CD8-positive, alpha-beta memory T cell (primary cell): ENCODE measurements around the gene MCF2L. TPM values are rescaled to one million over a fixed set of nuclear protein-coding genes. Genes with fewer than 3 reads are reported as not detected.

Source experiments
- CTCF ChIA-PET: fragments of 350-600 bp; sonication (Branson Sonifier 250); formaldehyde crosslinking; loops from one replicate; lab custom pipeline; 2021; ENCODE audit warnings: antibody characterized with exemption; lab: Charles Lee
- POLR2A ChIA-PET: fragments of 350-600 bp; sonication (Branson Sonifier 250); formaldehyde crosslinking; loops from one replicate; lab custom pipeline; 2021; ENCODE audit warnings: antibody characterized with exemption; lab: Charles Lee
- DNase-seq, 5 donors: peaks; one replicate each; pipeline versions ENCODE4 v3.0.0 to v3.0.0-alpha.2; 2020 to 2022; ENCODE audit warnings: mixed read lengths in 1 of 5
- H3K27ac ChIP-seq: one replicate; pipeline ENCODE4 v1.7.0; 2013; ENCODE audit warnings: low read depth, mild to moderate bottlenecking, low read length, moderate library complexity
- H3K27me3 ChIP-seq: 2 replicates; pipeline ENCODE4 v1.7.0; 2013; ENCODE audit warnings: low read length, mild to moderate bottlenecking; ENCODE audit not compliant: insufficient read depth, poor library complexity, severe bottlenecking
- H3K36me3 ChIP-seq: 2 replicates; pipeline ENCODE4 v1.7.0; 2013; ENCODE audit warnings: mild to moderate bottlenecking, low read length, moderate library complexity; ENCODE audit not compliant: insufficient read depth
- H3K4me1 ChIP-seq: 2 replicates; pipeline ENCODE4 v1.7.0; 2013; ENCODE audit warnings: mild to moderate bottlenecking, low read length, moderate library complexity; ENCODE audit not compliant: insufficient read depth
- H3K4me3 ChIP-seq: 2 replicates; pipeline ENCODE4 v1.7.0; 2013; ENCODE audit warnings: mild to moderate bottlenecking, low read length
- H3K9me3 ChIP-seq: 2 replicates; pipeline ENCODE4 v1.7.0; 2013; ENCODE audit warnings: mild to moderate bottlenecking, low read length
- H3K27ac Mint-ChIP-seq, 8 donors: one replicate each; pipeline ENCODE4 v1.8.0; 2020 to 2021; ENCODE audit warnings: mixed read lengths in 8 of 8, mild to moderate bottlenecking in 6 of 8, inconsistent platforms in 3 of 8, moderate library complexity in 3 of 8
- H3K27me3 Mint-ChIP-seq, 2 donors: one replicate each; pipeline ENCODE4 v1.8.0; 2020 to 2021; ENCODE audit warnings: mixed read lengths in 2 of 2, mild to moderate bottlenecking in 1 of 2, moderate library complexity in 1 of 2
- H3K36me3 Mint-ChIP-seq, 3 donors: one replicate each; pipeline ENCODE4 v1.8.0; 2020 to 2021; ENCODE audit warnings: mixed read lengths in 3 of 3, inconsistent platforms in 1 of 3, mild to moderate bottlenecking in 1 of 3
- H3K4me1 Mint-ChIP-seq, 3 donors: one replicate each; pipeline ENCODE4 v1.8.0; 2020 to 2021; ENCODE audit warnings: mixed read lengths in 3 of 3, inconsistent platforms in 1 of 3, mild to moderate bottlenecking in 1 of 3
- H3K4me3 Mint-ChIP-seq, 7 donors: one replicate each; pipeline ENCODE4 v1.8.0; 2020 to 2021; ENCODE audit warnings: mixed read lengths in 7 of 7, mild to moderate bottlenecking in 6 of 7, moderate library complexity in 4 of 7, inconsistent platforms in 2 of 7
- H3K9me3 Mint-ChIP-seq, 5 donors: one replicate each; pipeline ENCODE4 v1.8.0; 2020 to 2022; ENCODE audit warnings: mixed read lengths in 5 of 5, mild to moderate bottlenecking in 3 of 5, moderate library complexity in 2 of 5, inconsistent platforms in 1 of 5
- polyA plus RNA-seq: library from polyadenylated mRNA; unstranded; fragments of 300-500 nt; fragmentation: Illumina TruSeq; gene quantifications from one replicate; pipeline ENCODE4 v1.2.3, GENCODE V29; 2021
- total RNA-seq, 2 experiments: library from RNA; stranded (reverse); gene quantifications; one replicate each; pipeline ENCODE4 v1.2.3, GENCODE V29; 2021

MCF2L gene
- total and polyA plus RNA-seq, 3 experiments from 2014 or later, result 2.5 to 9.6 (median 9.1) TPM

DNA sequence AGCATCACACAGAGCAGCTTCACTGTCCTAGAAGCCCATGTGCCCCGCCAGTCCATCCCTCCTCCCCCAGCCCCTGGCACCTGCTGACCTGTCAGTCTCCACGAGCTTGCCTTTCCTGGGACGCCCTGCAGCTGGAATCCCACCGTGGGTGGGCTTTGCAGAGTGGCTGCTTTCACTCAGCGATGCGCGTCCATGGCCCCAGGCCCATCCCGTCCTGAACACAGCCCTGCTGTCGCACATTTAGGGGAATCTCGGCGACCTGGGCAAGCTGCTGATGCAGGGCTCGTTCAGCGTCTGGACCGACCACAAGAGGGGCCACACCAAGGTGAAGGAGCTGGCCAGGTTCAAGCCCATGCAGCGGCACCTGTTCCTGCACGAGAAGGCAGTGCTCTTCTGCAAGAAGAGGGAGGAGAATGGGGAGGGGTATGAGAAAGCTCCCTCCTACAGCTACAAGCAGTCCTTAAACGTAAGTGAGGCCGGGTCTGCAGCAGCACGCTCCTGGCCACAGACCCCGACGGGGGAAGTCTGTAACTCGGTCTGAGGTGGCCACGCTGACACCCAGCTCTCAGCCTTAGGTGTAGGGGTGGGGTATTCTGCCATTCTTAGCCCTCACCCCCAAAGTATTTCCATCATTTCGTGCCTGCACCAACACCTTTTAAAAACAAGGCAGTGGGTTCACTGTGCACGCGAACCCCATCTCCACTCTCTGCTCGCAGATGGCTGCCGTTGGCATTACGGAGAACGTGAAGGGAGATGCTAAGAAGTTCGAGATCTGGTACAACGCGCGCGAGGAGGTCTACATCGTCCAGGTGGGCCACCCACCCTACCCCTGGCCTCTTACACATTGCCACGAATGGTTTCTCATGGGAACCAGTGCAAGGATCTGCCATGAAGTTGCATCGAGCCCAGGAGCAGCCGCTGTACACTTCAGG lies 118.2 kb downstream of the MCF2L start:
- peak in 1 of 5 donors; percentile 26 for DNase-seq
- no peaks in the 10 kb centered on the region for H3K4me1 Mint-ChIP-seq
- ChIA-PET CTCF (interaction anchor here (0.9 to 1.4 kb wide), 2 partner anchors 12 to 100 kb away, joined by 3 read pairs; no protein-coding TSS in a partner anchor), POLR2A (no interaction called here)
- Histone ChIP-seq H3K36me3 (no peaks in the 10 kb centered on the region), H3K9me3 (no peaks in the 10 kb centered on the region), H3K27me3 (no peaks in the 10 kb centered on the region), H3K4me1 (no peaks in the 10 kb centered on the region), H3K27ac (no peak overlapping the region), H3K4me3 (no peak overlapping the region)
- H3K27ac Mint-ChIP-seq, result peak overlapping the region in 1 of 8 donors; percentile 33
- H3K27me3 Mint-ChIP-seq, result no peaks in the 10 kb centered on the region
- no peaks in the 10 kb centered on the region for H3K9me3 Mint-ChIP-seq
- H3K36me3 Mint-ChIP-seq, result peaks cover 0 to 25% (median 4%) of the 10 kb centered on the region in 3 donors
- H3K4me3 Mint-ChIP-seq, result no peak overlapping the region

DNA sequence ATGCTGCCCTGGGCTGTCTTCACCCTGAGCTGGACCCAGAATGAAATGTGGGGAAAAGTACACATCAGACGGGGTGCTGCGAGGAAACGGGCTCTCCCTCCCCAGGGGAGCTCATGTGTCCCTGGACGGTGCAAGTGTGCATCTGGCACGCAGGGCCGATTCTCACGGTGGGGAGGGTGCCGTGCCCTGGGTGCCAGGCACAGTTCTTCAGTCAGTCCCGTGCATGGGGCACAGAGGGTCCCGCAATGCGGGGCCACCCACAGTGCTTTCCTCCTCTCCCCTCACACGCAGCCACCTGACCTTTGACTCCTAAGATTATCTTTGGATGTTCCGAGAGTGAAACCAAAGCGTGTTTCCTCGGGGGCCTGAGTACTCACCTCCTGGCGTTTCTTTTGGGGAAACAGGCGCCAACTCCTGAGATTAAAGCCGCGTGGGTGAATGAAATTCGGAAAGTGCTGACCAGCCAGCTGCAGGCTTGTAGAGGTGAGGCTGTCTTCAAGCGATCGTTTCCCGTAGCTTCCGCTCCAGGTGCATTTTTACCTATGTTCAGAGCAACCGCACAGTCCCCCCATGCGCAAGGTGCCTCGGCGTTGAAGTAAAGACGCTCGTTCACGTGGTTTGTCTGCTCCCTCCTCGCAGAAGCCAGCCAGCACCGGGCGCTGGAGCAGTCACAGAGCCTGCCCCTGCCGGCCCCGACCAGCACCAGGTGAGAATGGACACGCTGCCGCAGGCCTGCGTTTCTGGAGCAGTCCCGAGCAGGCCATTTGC lies 119.1 kb downstream of the MCF2L start:
- DNase-seq, result peak in 1 of 5 donors; percentile 16
- Mint-ChIP-seq H3K4me3 (no peak overlapping the region), H3K27me3 (no peaks in the 10 kb centered on the region), H3K9me3 (no peaks in the 10 kb centered on the region), H3K36me3 (peaks cover 0 to 25% (median 4%) of the 10 kb centered on the region in 3 donors), H3K4me1 (no peaks in the 10 kb centered on the region), H3K27ac (peak overlapping the region in 1 of 8 donors; percentile 33)
- ChIA-PET POLR2A (no interaction called here), CTCF (interaction anchor here (0.7 kb wide), 1 partner anchor 56 kb away, joined by 3 read pairs; no protein-coding TSS in a partner anchor)
- Histone ChIP-seq H3K36me3 (no peaks in the 10 kb centered on the region), H3K4me1 (no peaks in the 10 kb centered on the region), H3K27ac (no peak overlapping the region), H3K9me3 (no peaks in the 10 kb centered on the region), H3K27me3 (no peaks in the 10 kb centered on the region), H3K4me3 (no peak overlapping the region)

DNA sequence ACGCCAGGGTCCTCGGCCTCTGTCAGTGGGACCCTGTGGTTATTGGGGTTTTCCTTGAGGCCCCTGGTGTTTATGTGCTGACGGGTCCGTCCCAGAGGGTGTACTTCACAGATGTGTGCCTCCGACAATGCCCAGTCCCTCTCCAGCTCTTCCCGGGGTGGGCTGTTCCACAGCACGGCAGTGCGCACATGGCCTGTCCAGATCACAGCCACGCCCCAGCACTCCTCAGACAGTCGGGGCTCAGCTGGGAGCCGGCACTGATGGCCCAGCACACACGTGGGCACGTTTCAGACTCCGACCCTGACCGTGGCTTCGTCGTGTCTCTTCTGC lies 119.6 kb downstream of the MCF2L start:
- H3K4me1 Mint-ChIP-seq, result no peaks in the 10 kb centered on the region
- Histone ChIP-seq H3K4me1 (no peaks in the 10 kb centered on the region), H3K36me3 (no peaks in the 10 kb centered on the region), H3K9me3 (no peaks in the 10 kb centered on the region), H3K4me3 (no peak overlapping the region), H3K27me3 (no peaks in the 10 kb centered on the region), H3K27ac (no peak overlapping the region)
- H3K27ac Mint-ChIP-seq, result no peak overlapping the region
- peaks cover 0 to 25% (median 4%) of the 10 kb centered on the region in 3 donors for H3K36me3 Mint-ChIP-seq
- peak in 1 of 5 donors; percentile 22 for DNase-seq
- ChIA-PET POLR2A (no interaction called here), CTCF (interaction anchor here (0.7 kb wide), 1 partner anchor 55 kb away, joined by 3 read pairs; no protein-coding TSS in a partner anchor)
- no peaks in the 10 kb centered on the region for H3K9me3 Mint-ChIP-seq
- no peak overlapping the region for H3K4me3 Mint-ChIP-seq
- H3K27me3 Mint-ChIP-seq, result no peaks in the 10 kb centered on the region

GRCh38 chr13:113089693-113090414 lies 120.8 kb downstream of the MCF2L start:
- CTCF ChIA-PET, result no interaction called here
- POLR2A ChIA-PET, result no interaction called here
- H3K9me3 Mint-ChIP-seq, result no peaks in the 10 kb centered on the region

GRCh38 chr13:113090415-113090770 lies 121.4 kb downstream of the MCF2L start:
- H3K36me3 Mint-ChIP-seq, result peaks cover 0 to 25% (median 4%) of the 10 kb centered on the region in 3 donors
- no peaks in the 10 kb centered on the region for H3K27me3 ChIP-seq
- H3K27me3 Mint-ChIP-seq, result no peaks in the 10 kb centered on the region
- H3K4me3 ChIP-seq, result no peak overlapping the region
- POLR2A ChIA-PET, result no interaction called here
- H3K9me3 Mint-ChIP-seq, result no peaks in the 10 kb centered on the region
- CTCF ChIA-PET, result no interaction called here
- H3K4me1 Mint-ChIP-seq, result no peaks in the 10 kb centered on the region
- H3K27ac ChIP-seq, result no peak overlapping the region
- H3K4me3 Mint-ChIP-seq, result no peak overlapping the region
- H3K27ac Mint-ChIP-seq, result no peak overlapping the region
- no peak for DNase-seq
- no peaks in the 10 kb centered on the region for H3K4me1 ChIP-seq
- no peaks in the 10 kb centered on the region for H3K36me3 ChIP-seq
- no peaks in the 10 kb centered on the region for H3K9me3 ChIP-seq

More at GRCh38 chr13:113089693-113090414, 120.8 kb downstream of the MCF2L start:
- H3K4me1 ChIP-seq, result no peaks in the 10 kb centered on the region
- Mint-ChIP-seq H3K4me3 (no peak overlapping the region), H3K36me3 (peaks cover 0 to 25% (median 4%) of the 10 kb centered on the region in 3 donors), H3K27me3 (no peaks in the 10 kb centered on the region), H3K4me1 (no peaks in the 10 kb centered on the region), H3K27ac (no peak overlapping the region)
- H3K27me3 ChIP-seq, result no peaks in the 10 kb centered on the region
- DNase-seq, result peak in 1 of 5 donors; percentile 40
- no peak overlapping the region for H3K27ac ChIP-seq
- no peak overlapping the region for H3K4me3 ChIP-seq
- no peaks in the 10 kb centered on the region for H3K36me3 ChIP-seq
- no peaks in the 10 kb centered on the region for H3K9me3 ChIP-seq

GRCh38 chr13:113090806-113091205 lies 121.8 kb downstream of the MCF2L start:
- peaks cover 0 to 25% (median 4%) of the 10 kb centered on the region in 3 donors for H3K36me3 Mint-ChIP-seq
- H3K4me1 ChIP-seq, result no peaks in the 10 kb centered on the region
- H3K9me3 ChIP-seq, result no peaks in the 10 kb centered on the region
- no peaks in the 10 kb centered on the region for H3K36me3 ChIP-seq
- ChIA-PET POLR2A (no interaction called here), CTCF (no interaction called here)
- H3K4me1 Mint-ChIP-seq, result no peaks in the 10 kb centered on the region
- peak in 1 of 5 donors; percentile 1 for DNase-seq
- H3K27me3 ChIP-seq, result no peaks in the 10 kb centered on the region
- H3K27ac Mint-ChIP-seq, result no peak overlapping the region
- no peaks in the 10 kb centered on the region for H3K9me3 Mint-ChIP-seq
- H3K4me3 ChIP-seq, result no peak overlapping the region
- H3K27me3 Mint-ChIP-seq, result no peaks in the 10 kb centered on the region
- no peak overlapping the region for H3K27ac ChIP-seq
- no peak overlapping the region for H3K4me3 Mint-ChIP-seq

DNA sequence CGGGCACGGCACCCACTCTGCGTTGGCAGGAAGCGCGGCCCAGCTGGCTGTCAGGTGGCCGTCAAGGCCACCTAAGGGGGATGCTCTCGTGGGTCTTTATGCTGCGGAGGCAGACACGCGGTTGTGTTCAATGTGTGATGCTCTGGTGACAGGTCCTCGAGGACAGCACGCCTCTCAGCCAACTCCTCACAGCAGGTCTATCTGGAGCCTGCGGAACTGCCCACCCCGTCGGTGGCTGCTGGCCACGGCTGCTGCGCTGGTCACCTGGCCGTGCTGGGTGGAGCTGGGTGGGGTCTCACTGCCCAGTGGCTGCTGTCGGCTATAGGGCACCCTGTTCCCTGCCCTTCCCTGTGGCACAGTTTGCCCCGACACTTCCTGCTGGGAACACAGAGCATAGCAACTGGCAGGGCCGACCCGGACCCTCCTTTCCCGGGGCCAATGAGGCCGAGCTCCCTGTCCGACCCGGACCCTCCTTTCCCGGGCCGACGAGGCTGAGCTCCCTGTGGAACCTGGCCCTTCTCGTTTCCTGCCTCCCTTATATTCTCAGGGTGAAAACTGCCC lies 122.3 kb downstream of the MCF2L start:
- Histone ChIP-seq H3K36me3 (no peaks in the 10 kb centered on the region), H3K27me3 (no peaks in the 10 kb centered on the region), H3K27ac (no peak overlapping the region), H3K4me1 (no peaks in the 10 kb centered on the region), H3K9me3 (no peaks in the 10 kb centered on the region), H3K4me3 (no peak overlapping the region)
- no peaks in the 10 kb centered on the region for H3K27me3 Mint-ChIP-seq
- no peaks in the 10 kb centered on the region for H3K9me3 Mint-ChIP-seq
- no peak overlapping the region for H3K4me3 Mint-ChIP-seq
- no peaks in the 10 kb centered on the region for H3K4me1 Mint-ChIP-seq
- peak in 1 of 5 donors; percentile 38 for DNase-seq
- H3K27ac Mint-ChIP-seq, result peak overlapping the region in 1 of 8 donors; percentile 32
- ChIA-PET CTCF (no interaction called here), POLR2A (no interaction called here)
- H3K36me3 Mint-ChIP-seq, result peaks cover 0 to 25% (median 4%) of the 10 kb centered on the region in 3 donors
